ENCODE data around the gene THEMIS. TPM values are rescaled to one million over a fixed set of nuclear protein-coding genes. Genes with fewer than 3 reads are reported as not detected.

Gene THEMIS
- total RNA-seq, 1 experiment from 2014 or later: not detected

- no peaks in the 10 kb centered on the region for H3K9me3 ChIP-seq (ENCODE audit: low read length)
- H4K20me1 ChIP-seq (ENCODE audit: insufficient read depth, low read depth, low read length): no peaks in the 10 kb centered on the region
- H3K27me3 ChIP-seq (ENCODE audit: low read length): no peaks in the 10 kb centered on the region
- H3K36me3 ChIP-seq (ENCODE audit: insufficient read depth, low read length): no peaks in the 10 kb centered on the region
- H3K9ac ChIP-seq (ENCODE audit: low read length): no peak overlapping the region
- H3K9me2 ChIP-seq (replicated peaks; ENCODE audit: insufficient read depth, low read length): no peaks in the 10 kb centered on the region
- no peak overlapping the region for H3K27ac ChIP-seq (ENCODE audit: low read length)
- H3K79me2 ChIP-seq (ENCODE audit: low read length): no peaks in the 10 kb centered on the region
- H3K4me2 ChIP-seq (ENCODE audit: low read depth, low read length, poor library complexity, severe bottlenecking): no peak overlapping the region
- H3K4me1 ChIP-seq (ENCODE audit: low read length): no peaks in the 10 kb centered on the region
- no peak overlapping the region for H3K4me3 ChIP-seq (ENCODE audit: low read length)
- DNase-seq: no peak
- H2AFZ ChIP-seq (ENCODE audit: low read length): no peak overlapping the region
Measured at GRCh38 chr6:127686084-127686483, 214.8 kb downstream of the THEMIS start.

GRCh38 chr6:127684501-127684900 lies 216.4 kb downstream of the THEMIS start:
- Histone ChIP-seq H3K9ac (ENCODE audit: low read length) (no peak overlapping the region), H3K4me1 (ENCODE audit: low read length) (no peaks in the 10 kb centered on the region), H3K9me2 (replicated peaks; ENCODE audit: insufficient read depth, low read length) (no peaks in the 10 kb centered on the region), H3K4me2 (ENCODE audit: low read depth, low read length, poor library complexity, severe bottlenecking) (no peak overlapping the region), H3K27ac (ENCODE audit: low read length) (no peak overlapping the region), H3K4me3 (ENCODE audit: low read length) (no peak overlapping the region), H3K36me3 (ENCODE audit: insufficient read depth, low read length) (no peaks in the 10 kb centered on the region), H3K79me2 (ENCODE audit: low read length) (no peaks in the 10 kb centered on the region), H3K9me3 (ENCODE audit: low read length) (no peaks in the 10 kb centered on the region), H3K27me3 (ENCODE audit: low read length) (no peaks in the 10 kb centered on the region), H4K20me1 (ENCODE audit: insufficient read depth, low read depth, low read length) (no peaks in the 10 kb centered on the region), H2AFZ (ENCODE audit: low read length) (no peak overlapping the region)
- DNase-seq: no peak

Small RNA genes within 50 kb of the gene (small RNA-seq; reads per million reads assigned to genes)
- gene MRPS17P5: not detected

Measured in Karpas-422 (cell line).